ENCODE results near the gene ADTRP. TPM values are rescaled to one million over a fixed set of nuclear protein-coding genes. Genes with fewer than 3 reads are reported as not detected.
"Not testable (repeated sequence)": the region's sequence is repeated elsewhere in the genome, so short reads cannot be mapped to it uniquely, and the experiment has no call there.

Gene ADTRP
- total RNA-seq, 2 donors from 2014 or later: 0.74 to 1.0 TPM

GRCh38 chr6:11692451-11693376 lies 85.9 kb downstream of the ADTRP start:
- WGBS: 78% methylated on average over 4 of the region's 4 CpGs

DNA sequence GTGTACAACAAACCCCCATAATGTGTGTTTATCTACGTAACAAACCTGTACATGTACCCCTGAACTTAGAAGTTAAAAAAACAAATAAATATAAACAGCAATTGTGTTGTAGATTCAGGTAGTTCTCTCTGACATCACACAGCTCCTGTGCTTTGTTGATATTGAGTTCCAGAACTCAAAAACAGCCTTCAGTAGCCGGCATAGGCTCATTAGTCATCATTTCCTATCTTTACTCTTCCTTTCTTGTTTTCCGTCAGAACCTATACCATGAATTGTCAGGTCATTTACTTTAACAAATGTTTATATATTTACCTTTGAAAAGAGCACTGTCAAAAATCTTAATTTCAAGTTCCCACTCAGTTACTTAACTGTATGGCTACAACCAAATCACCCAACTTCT lies 88.8 kb downstream of the ADTRP start:
- no peak for TF ChIP-seq POLR2A (IDR thresholded peaks at IDR 0.05)
- no peak for TF ChIP-seq CTCF (IDR thresholded peaks at IDR 0.05)
- TF ChIP-seq POLR2AphosphoS5 (IDR thresholded peaks at IDR 0.05): no peak
- no peak for DNase-seq (ENCODE audit: low spot score)
- Histone ChIP-seq H3K4me3 (no peak overlapping the region), H3K4me1 (replicated peaks) (no peaks in the 10 kb centered on the region), H3K27ac (no peak overlapping the region), H3K9me3 (no peaks in the 10 kb centered on the region), H3K27me3 (replicated peaks; ENCODE audit: insufficient read depth) (no peaks in the 10 kb centered on the region), H3K36me3 (no peaks in the 10 kb centered on the region)
- intact Hi-C loops (cut with DNase I): no loop called here
- WGBS: 97% methylated on average over 3 of the region's 3 CpGs

More at GRCh38 chr6:11692451-11693376, 85.9 kb downstream of the ADTRP start:
- no peaks in the 10 kb centered on the region for H3K27me3 ChIP-seq (replicated peaks; ENCODE audit: insufficient read depth)
- H3K9me3 ChIP-seq: no peaks in the 10 kb centered on the region
- H3K27ac ChIP-seq: no peak overlapping the region
- no peaks in the 10 kb centered on the region for H3K4me1 ChIP-seq (replicated peaks)
- H3K36me3 ChIP-seq: no peaks in the 10 kb centered on the region
- H3K4me3 ChIP-seq: no peak overlapping the region
- no peak for TF ChIP-seq POLR2A (IDR thresholded peaks at IDR 0.05)
- TF ChIP-seq CTCF (IDR thresholded peaks at IDR 0.05): no peak
- no peak for TF ChIP-seq POLR2AphosphoS5 (IDR thresholded peaks at IDR 0.05)
- intact Hi-C loops (cut with DNase I): no loop called here
- no peak for DNase-seq (ENCODE audit: low spot score)

DNA sequence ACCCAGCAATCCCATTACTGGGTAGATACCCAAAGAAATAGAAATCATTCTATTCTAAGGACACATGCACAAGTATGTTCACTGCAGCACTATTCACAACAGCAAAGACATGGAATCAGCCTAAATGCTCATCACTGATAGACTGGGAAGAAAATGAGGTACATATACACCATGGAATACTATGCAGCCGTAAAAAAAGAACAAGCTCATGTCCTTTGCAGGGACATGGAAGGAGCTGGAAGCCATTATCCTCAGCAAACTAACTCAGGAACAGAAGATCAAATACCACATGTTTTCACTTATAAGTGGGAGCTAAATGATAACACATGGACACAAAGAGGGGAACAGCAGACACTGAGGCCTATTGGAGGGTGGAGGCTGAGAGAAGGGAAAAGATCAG lies 89.2 kb downstream of the ADTRP start:
- intact Hi-C loops (cut with DNase I); H3K27ac ChIP-seq; H3K4me1 ChIP-seq (replicated peaks); H3K4me3 ChIP-seq; H3K9me3 ChIP-seq; H3K36me3 ChIP-seq; DNase-seq (ENCODE audit: low spot score); H3K27me3 ChIP-seq (replicated peaks; ENCODE audit: insufficient read depth): not testable (repeated sequence)
- 92% methylated on average over 1 of the region's 1 CpG for WGBS

DNA sequence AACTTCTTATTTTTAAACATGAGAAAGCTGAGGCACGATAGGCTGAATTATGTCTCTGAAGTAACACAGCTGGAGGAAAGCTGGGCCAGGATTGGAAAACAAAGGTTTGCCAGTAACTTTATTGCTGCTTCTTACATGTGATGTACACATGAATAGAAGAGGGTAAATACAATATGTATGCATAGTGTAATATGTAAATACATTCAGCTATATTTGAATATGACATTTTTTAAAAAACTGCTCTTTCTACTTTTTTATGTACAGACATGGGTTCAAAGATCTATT lies 90.2 kb downstream of the ADTRP start:
- Histone ChIP-seq H3K4me1 (replicated peaks) (no peaks in the 10 kb centered on the region), H3K9me3 (no peaks in the 10 kb centered on the region), H3K36me3 (no peaks in the 10 kb centered on the region), H3K4me3 (no peak overlapping the region), H3K27me3 (replicated peaks; ENCODE audit: insufficient read depth) (no peaks in the 10 kb centered on the region), H3K27ac (no peak overlapping the region)
- 38% methylated on average over 1 of the region's 1 CpG for WGBS
- intact Hi-C loops (cut with DNase I): no loop called here
- TF ChIP-seq POLR2AphosphoS5 (IDR thresholded peaks at IDR 0.05) (no peak), POLR2A (IDR thresholded peaks at IDR 0.05) (no peak), CTCF (IDR thresholded peaks at IDR 0.05) (no peak)
- no peak for DNase-seq (ENCODE audit: low spot score)

DNA sequence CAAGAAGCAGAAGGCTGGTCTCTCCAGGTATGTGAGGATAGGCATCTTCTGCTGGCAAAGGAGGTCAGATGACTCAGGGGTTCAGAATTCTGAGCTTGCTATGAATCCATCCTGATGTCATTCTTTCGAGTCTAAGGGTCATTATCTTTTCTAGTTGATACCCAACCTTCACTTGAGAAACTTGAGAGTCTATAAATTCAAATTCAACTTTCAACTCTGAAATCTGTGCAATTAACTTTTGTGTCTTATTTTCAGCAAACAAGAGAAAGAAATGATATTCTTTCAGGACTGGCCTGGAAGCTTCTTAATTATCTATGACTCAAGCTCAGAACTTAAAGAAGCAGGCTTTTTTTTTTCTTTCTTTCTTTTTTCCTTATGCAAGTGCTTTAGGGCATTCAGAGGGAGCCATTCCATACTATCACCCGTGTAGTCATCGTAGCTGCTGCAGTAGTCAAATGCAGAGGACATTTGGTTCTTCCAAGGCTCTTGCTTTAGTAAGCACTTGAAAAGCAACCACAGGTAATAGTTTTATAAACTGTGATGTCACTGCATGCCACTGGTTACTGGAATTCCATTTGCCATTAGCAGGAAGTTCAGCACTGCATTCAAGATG lies 93.0 kb downstream of the ADTRP start:
- WGBS: 61% methylated on average over 3 of the region's 3 CpGs
- H3K27me3 ChIP-seq (replicated peaks; ENCODE audit: insufficient read depth): no peaks in the 10 kb centered on the region
- H3K36me3 ChIP-seq: no peaks in the 10 kb centered on the region
- H3K4me3 ChIP-seq: no peak overlapping the region
- DNase-seq (ENCODE audit: low spot score): no peak
- no peak overlapping the region for H3K27ac ChIP-seq
- H3K9me3 ChIP-seq: no peaks in the 10 kb centered on the region
- H3K4me1 ChIP-seq (replicated peaks): no peaks in the 10 kb centered on the region
- intact Hi-C loops (cut with DNase I): no loop called here
- no peak for TF ChIP-seq POLR2AphosphoS5 (IDR thresholded peaks at IDR 0.05)
- TF ChIP-seq CTCF (IDR thresholded peaks at IDR 0.05): no peak
- TF ChIP-seq POLR2A (IDR thresholded peaks at IDR 0.05): no peak
